Neutrophil (primary cell): ENCODE measurements around the gene CFAP61.

Experiments
- H3K27ac ChIP-seq: fragments of 200-600 bp; sonication (generic); 2 replicates; pipeline ENCODE4 v1.5.1; 2016; ENCODE audit warnings: mild to moderate bottlenecking, moderate library complexity
- H3K27me3 ChIP-seq: fragments of 200-600 bp; sonication (generic); 2 replicates; pipeline ENCODE4 v1.6.0; 2016; ENCODE audit warnings: mild to moderate bottlenecking
- H3K36me3 ChIP-seq: fragments of 200-600 bp; sonication (generic); 2 replicates; pipeline ENCODE4 v1.5.1; 2017
- H3K4me1 ChIP-seq, 2 experiments: fragments of 200-600 bp in 1 of 2; sonication (generic) in 1 of 2; 1 replicate in 1 of 2; 2 replicates in 1 of 2; pipeline versions ENCODE4 v1.5.1 to v1.6.1; 2013 to 2016; ENCODE audit warnings: low read depth in 1 of 2, low read length in 1 of 2, mild to moderate bottlenecking in 1 of 2, moderate library complexity in 1 of 2; ENCODE audit not compliant: control insufficient read depth in 1 of 2, insufficient read depth in 1 of 2
- H3K4me3 ChIP-seq, 2 experiments: fragments of 200-600 bp in 1 of 2; sonication (generic) in 1 of 2; 1 replicate in 1 of 2; 2 replicates in 1 of 2; pipeline ENCODE4 v1.5.1; 2013 to 2016; ENCODE audit warnings: low read depth in 1 of 2, low read length in 1 of 2, mild to moderate bottlenecking in 1 of 2, moderate library complexity in 1 of 2
- H3K9me3 ChIP-seq: fragments of 200-600 bp; sonication (generic); 2 replicates; pipeline ENCODE4 v1.5.1; 2016
- TF ChIP-seq, protein P1 (sequence below): fragments of 200-600 bp; sonication (generic); IDR thresholded peaks from 2 replicates; pipeline ENCODE4 v1.5.1; 2016; ENCODE audit warnings: antibody characterized with exemption

Gene CFAP61

DNA sequence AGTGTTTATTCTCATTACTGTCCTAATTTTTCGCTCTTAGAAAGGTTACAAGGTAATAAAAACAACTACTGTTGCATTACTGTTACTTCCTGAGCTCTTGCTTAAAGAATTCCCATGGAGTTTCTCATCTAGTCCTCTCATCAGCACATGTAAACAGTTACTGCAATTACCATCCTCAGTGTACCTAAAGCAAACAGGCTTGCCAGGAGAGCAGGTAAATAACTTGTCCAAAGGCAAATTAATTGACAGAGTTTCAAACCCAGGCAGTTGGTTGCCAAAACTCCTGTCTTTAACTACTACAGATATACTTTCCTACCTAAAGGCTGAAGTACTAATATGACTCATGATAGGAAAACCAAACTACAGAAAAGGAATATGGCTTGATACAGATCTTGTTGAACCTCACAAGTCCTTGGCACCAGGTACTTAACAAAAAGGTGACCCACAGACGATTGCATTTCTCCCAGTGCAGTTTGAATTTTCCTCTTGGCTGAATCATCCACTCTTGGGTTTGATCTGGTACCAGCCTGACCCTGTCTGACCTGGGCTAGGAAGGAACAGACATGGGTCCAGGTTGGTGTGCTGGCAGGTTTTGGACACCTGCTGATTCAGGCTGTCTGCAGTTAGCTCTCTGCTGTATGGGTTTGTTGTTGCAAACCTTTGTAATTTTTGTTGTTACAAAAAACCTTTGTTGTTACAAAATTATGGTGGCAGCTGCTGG lies 153.0 kb downstream of the CFAP61 start:
- TF ChIP-seq, protein P1, sequence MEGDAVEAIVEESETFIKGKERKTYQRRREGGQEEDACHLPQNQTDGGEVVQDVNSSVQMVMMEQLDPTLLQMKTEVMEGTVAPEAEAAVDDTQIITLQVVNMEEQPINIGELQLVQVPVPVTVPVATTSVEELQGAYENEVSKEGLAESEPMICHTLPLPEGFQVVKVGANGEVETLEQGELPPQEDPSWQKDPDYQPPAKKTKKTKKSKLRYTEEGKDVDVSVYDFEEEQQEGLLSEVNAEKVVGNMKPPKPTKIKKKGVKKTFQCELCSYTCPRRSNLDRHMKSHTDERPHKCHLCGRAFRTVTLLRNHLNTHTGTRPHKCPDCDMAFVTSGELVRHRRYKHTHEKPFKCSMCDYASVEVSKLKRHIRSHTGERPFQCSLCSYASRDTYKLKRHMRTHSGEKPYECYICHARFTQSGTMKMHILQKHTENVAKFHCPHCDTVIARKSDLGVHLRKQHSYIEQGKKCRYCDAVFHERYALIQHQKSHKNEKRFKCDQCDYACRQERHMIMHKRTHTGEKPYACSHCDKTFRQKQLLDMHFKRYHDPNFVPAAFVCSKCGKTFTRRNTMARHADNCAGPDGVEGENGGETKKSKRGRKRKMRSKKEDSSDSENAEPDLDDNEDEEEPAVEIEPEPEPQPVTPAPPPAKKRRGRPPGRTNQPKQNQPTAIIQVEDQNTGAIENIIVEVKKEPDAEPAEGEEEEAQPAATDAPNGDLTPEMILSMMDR = no peak
- no peak overlapping the region for H3K4me3 ChIP-seq
- H3K36me3 ChIP-seq = no peaks in the 10 kb centered on the region
- H3K9me3 ChIP-seq = no peaks in the 10 kb centered on the region
- H3K27ac ChIP-seq = no peak overlapping the region
- H3K27me3 ChIP-seq = peaks cover 49% of the 10 kb centered on the region
- H3K4me1 ChIP-seq = no peaks in the 10 kb centered on the region

DNA sequence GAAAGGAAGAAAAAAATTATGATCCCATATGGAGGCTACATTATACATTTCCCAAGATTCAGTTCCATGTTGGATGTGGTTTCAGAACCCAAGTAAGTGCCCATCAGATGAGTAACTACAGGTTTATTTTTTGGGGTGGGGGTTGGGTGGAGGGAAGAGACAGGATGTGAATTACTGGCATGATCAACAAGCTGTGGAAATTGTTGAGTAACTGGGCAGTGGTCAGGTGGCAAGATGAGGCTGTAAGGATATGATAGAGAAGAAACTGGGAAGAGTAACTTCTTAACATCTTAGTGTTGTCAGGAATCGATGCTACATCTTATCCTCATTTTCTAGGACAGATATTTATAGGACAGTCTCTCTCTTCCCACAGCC lies 153.5 kb downstream of the CFAP61 start:
- no peak overlapping the region for H3K27ac ChIP-seq
- TF ChIP-seq, protein P1 = no peak
- H3K4me3 ChIP-seq = no peak overlapping the region
- no peaks in the 10 kb centered on the region for H3K9me3 ChIP-seq
- peaks cover 49% of the 10 kb centered on the region for H3K27me3 ChIP-seq
- no peaks in the 10 kb centered on the region for H3K36me3 ChIP-seq
- H3K4me1 ChIP-seq = no peaks in the 10 kb centered on the region

GRCh38 chr20:20206788-20207187 lies 154.5 kb downstream of the CFAP61 start:
- Histone ChIP-seq H3K4me1 (no peaks in the 10 kb centered on the region), H3K27ac (no peak overlapping the region), H3K27me3 (peaks cover 45% of the 10 kb centered on the region), H3K4me3 (no peak overlapping the region), H3K9me3 (no peaks in the 10 kb centered on the region), H3K36me3 (no peaks in the 10 kb centered on the region)
- TF ChIP-seq, protein P1 = no peak

- Histone ChIP-seq H3K9me3 (no peaks in the 10 kb centered on the region), H3K27me3 (peaks cover 45% of the 10 kb centered on the region), H3K27ac (no peak overlapping the region), H3K4me3 (no peak overlapping the region), H3K36me3 (no peaks in the 10 kb centered on the region), H3K4me1 (no peaks in the 10 kb centered on the region)
- TF ChIP-seq, protein P1 = no peak
These were observed 155.0 kb downstream of the CFAP61 start for GRCh38 chr20:20207291-20207690.

DNA sequence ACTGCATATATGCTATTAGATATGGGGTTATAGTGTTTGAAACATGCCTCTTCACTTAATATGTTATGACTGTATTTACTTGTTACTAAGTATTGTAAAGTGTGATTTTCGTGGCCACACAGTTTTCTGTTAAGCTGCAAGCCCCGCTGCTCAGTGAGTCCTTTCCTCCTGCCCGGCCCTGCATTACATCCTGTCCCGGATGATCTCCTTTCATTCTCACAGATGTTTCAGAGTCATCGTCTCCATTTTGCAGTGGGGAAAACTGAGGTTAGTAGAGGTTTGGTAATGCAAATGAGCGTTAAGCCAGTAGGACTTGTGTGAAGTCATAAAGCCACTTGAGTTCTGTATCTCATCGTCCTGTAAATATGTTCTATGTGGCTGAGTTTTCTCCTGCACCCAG lies 155.5 kb downstream of the CFAP61 start:
- Histone ChIP-seq H3K4me3 (no peak overlapping the region), H3K9me3 (no peaks in the 10 kb centered on the region), H3K36me3 (no peaks in the 10 kb centered on the region), H3K4me1 (no peaks in the 10 kb centered on the region), H3K27ac (no peak overlapping the region), H3K27me3 (peaks cover 45% of the 10 kb centered on the region)
- TF ChIP-seq, protein P1 = no peak
